Naive thymus-derived CD4-positive, alpha-beta T cell (primary cell): ENCODE measurements around the gene MXD3. TPM values are rescaled to one million over a fixed set of nuclear protein-coding genes. Genes with fewer than 3 reads are reported as not detected.

Source experiments
- ATAC-seq: fragments of 150-1000 bp; cut with Tn5 transposase; 2 replicates; pipeline ENCODE4 v1.10.0; 2021; ENCODE audit warnings: mild to moderate bottlenecking, moderate library complexity
- CTCF ChIA-PET: fragments of 350-600 bp; sonication (Branson Sonifier 250); formaldehyde crosslinking; loops from one replicate; lab custom pipeline; 2021; ENCODE audit warnings: antibody characterized with exemption; lab: Charles Lee
- POLR2A ChIA-PET: fragments of 350-600 bp; sonication (Branson Sonifier 250); formaldehyde crosslinking; loops from one replicate; lab custom pipeline; 2021; ENCODE audit warnings: antibody characterized with exemption, inconsistent platforms; lab: Charles Lee
- DNase-seq, 9 donors: peaks; one replicate each; pipeline versions ENCODE4 v3.0.0 to v3.0.0-alpha.2; 2020 to 2022; ENCODE audit warnings: mixed read lengths in 1 of 9
- H3K27ac ChIP-seq: one replicate; pipeline ENCODE4 v1.7.0; 2013; ENCODE audit warnings: mild to moderate bottlenecking, low read depth, low read length, moderate library complexity
- H3K27me3 ChIP-seq, 2 donors: one replicate each; pipeline ENCODE4 v1.7.0; 2013; ENCODE audit warnings: low read length in 2 of 2, mild to moderate bottlenecking in 2 of 2, moderate library complexity in 2 of 2; ENCODE audit not compliant: control insufficient read depth in 2 of 2, insufficient read depth in 2 of 2
- H3K36me3 ChIP-seq, 3 experiments: 1 replicate in 2 of 3; 2 replicates in 1 of 3; pipeline ENCODE4 v1.7.0; 2013; ENCODE audit warnings: low read length in 3 of 3, mild to moderate bottlenecking in 3 of 3, moderate library complexity in 1 of 3; ENCODE audit not compliant: insufficient read depth in 3 of 3, control insufficient read depth in 2 of 3
- H3K4me1 ChIP-seq, 2 donors: one replicate each; pipeline ENCODE4 v1.7.0; 2013; ENCODE audit warnings: low read length in 2 of 2, mild to moderate bottlenecking in 2 of 2, moderate library complexity in 1 of 2; ENCODE audit not compliant: control insufficient read depth in 2 of 2, insufficient read depth in 2 of 2
- H3K4me3 ChIP-seq: 2 replicates; pipeline ENCODE4 v1.7.0; 2013; ENCODE audit warnings: mild to moderate bottlenecking, low read length
- H3K9me3 ChIP-seq, 3 experiments: 1 replicate in 2 of 3; 2 replicates in 1 of 3; pipeline ENCODE4 v1.7.0; 2013; ENCODE audit warnings: low read length in 3 of 3; ENCODE audit not compliant: control insufficient read depth in 2 of 3
- H3K27ac Mint-ChIP-seq, 9 donors: one replicate each; pipeline ENCODE4 v1.8.0; 2020 to 2022; ENCODE audit warnings: mixed read lengths in 9 of 9, mild to moderate bottlenecking in 8 of 9, moderate library complexity in 5 of 9, inconsistent platforms in 2 of 9
- H3K27me3 Mint-ChIP-seq, 5 donors: one replicate each; pipeline ENCODE4 v1.8.0; 2021 to 2022; ENCODE audit warnings: mixed read lengths in 5 of 5, mild to moderate bottlenecking in 1 of 5
- H3K36me3 Mint-ChIP-seq, 5 donors: one replicate each; pipeline ENCODE4 v1.8.0; 2020 to 2022; ENCODE audit warnings: mixed read lengths in 5 of 5, mild to moderate bottlenecking in 3 of 5, inconsistent platforms in 1 of 5
- H3K4me1 Mint-ChIP-seq, 7 donors: one replicate each; pipeline ENCODE4 v1.8.0; 2020 to 2022; ENCODE audit warnings: mixed read lengths in 7 of 7, mild to moderate bottlenecking in 3 of 7, inconsistent platforms in 1 of 7
- H3K4me3 Mint-ChIP-seq, 10 donors: one replicate each; pipeline ENCODE4 v1.8.0; 2020 to 2022; ENCODE audit warnings: mild to moderate bottlenecking in 10 of 10, mixed read lengths in 10 of 10, moderate library complexity in 6 of 10, inconsistent platforms in 2 of 10
- H3K9me3 Mint-ChIP-seq, 11 donors: one replicate each; pipeline ENCODE4 v1.8.0; 2020 to 2022; ENCODE audit warnings: mixed read lengths in 11 of 11, mild to moderate bottlenecking in 4 of 11, inconsistent platforms in 1 of 11, moderate library complexity in 1 of 11
- intact Hi-C, 2 donors: fragments of 100-400 bp; cut with micrococcal nuclease; formaldehyde crosslinking; loops; one replicate each; pipeline ENCODE4 v1.15.1; 2023
- polyA plus RNA-seq, 2 donors: library from polyadenylated mRNA; unstranded; fragments of 300-500 nt; fragmentation: Illumina TruSeq; gene quantifications; one replicate each; pipeline ENCODE4 v1.2.3, GENCODE V29; 2021
- total RNA-seq, 6 experiments: library from RNA in 5 of 6; stranded (reverse) in 5 of 6; gene quantifications; 1 replicate in 5 of 6; 2 replicates in 1 of 6; pipeline ENCODE4 v1.2.3 and lab custom pipeline; 2021 to 2026

MXD3 gene
- total and polyA plus RNA-seq, 7 experiments from 2014 or later, result 0.63 to 39.8 (median 16.1) TPM

DNA sequence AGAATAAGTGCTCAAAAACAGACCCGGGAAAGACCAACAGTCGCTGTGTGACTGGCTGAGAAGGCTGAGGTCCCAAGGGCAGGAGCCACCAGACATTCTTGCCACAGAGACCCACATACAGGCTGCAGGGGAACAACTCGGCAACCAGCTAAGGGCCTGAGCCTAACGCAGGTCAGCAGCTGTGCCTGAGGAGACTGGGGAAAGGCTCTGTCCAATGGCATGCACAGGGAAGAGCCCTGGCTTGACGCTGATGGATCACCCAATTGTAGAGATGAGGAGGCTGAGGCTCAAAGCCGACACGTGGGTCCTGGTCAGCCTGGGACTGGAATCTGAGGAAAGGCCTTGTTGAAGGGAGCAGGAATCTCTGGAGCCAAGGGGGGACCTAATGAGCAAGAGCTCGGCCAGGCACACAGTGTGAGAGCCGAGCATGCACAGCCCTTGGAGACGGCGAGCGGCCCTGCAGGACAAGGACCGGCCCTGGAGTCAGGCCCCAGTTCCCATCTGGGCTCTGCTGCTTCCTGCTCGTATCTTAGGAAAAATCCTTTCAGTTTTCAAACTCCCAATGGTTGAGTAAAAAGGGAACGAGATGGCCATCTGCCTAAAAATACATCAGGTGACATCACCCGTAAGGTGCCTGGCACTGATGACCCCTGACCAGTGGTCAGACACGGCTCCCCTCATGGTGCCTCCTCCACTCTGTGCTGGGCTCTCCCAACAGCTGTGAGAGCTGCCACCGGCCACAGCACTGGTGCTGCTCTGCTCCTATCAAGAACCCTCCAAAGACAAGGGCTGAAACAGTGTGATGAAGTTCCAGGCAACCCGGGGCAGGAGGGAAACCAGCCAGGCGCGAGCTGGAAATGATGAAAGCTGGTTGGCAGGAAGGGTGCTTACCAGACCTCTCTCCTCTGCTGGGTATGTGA is 23.3 kb upstream of the MXD3 start:
- Mint-ChIP-seq H3K36me3 (peaks cover 23 to 55% (median 26%) of the 10 kb centered on the region in 5 donors), H3K9me3 (peaks cover 0 to 3% (median 0%) of the 10 kb centered on the region in 11 donors), H3K4me3 (no peak overlapping the region), H3K4me1 (peaks cover 8 to 26% (median 13%) of the 10 kb centered on the region in 7 donors), H3K27ac (no peak overlapping the region), H3K27me3 (no peaks in the 10 kb centered on the region)
- CTCF ChIA-PET, result no interaction called here
- intact Hi-C loops, result no loop called here
- Histone ChIP-seq H3K9me3 (no peaks in the 10 kb centered on the region), H3K27ac (no peak overlapping the region), H3K27me3 (no peaks in the 10 kb centered on the region), H3K4me3 (no peak overlapping the region), H3K4me1 (no peaks in the 10 kb centered on the region), H3K36me3 (peaks cover 0 to 100% (median 44%) of the 10 kb centered on the region in 3 experiments)
- ATAC-seq (no peak), DNase-seq (no peak)
- POLR2A ChIA-PET, result no interaction called here

DNA sequence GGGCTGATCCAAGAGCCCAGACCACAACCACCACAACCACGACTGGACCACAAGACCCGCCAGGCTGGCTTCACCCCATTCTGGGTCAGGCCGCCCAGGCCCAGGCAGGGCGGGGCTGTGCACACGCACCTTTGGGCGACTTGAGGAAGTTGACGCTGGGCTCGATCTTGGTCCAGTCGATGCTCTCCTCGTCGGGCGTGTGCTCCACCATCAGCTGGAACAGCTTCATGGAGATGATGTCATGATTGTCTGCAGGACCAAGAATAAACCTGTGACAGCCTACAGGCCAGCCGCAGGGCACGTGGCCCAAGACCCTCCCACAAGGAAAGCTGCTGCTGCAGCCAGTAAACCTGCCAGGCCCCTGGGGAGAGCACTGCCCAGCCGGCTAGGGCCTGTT is 22.5 kb upstream of the MXD3 start:
- Mint-ChIP-seq H3K27me3 (no peaks in the 10 kb centered on the region), H3K4me1 (peaks cover 0 to 27% (median 4%) of the 10 kb centered on the region in 7 donors), H3K36me3 (peaks cover 16 to 54% (median 18%) of the 10 kb centered on the region in 5 donors), H3K9me3 (no peaks in the 10 kb centered on the region), H3K27ac (no peak overlapping the region), H3K4me3 (no peak overlapping the region)
- Histone ChIP-seq H3K9me3 (no peaks in the 10 kb centered on the region), H3K4me1 (no peaks in the 10 kb centered on the region), H3K36me3 (peaks cover 0 to 100% (median 49%) of the 10 kb centered on the region in 3 experiments), H3K27me3 (no peaks in the 10 kb centered on the region), H3K27ac (no peak overlapping the region), H3K4me3 (no peak overlapping the region)
- DNase-seq (no peak), ATAC-seq (no peak)
- CTCF ChIA-PET, result no interaction called here
- intact Hi-C loops, result no loop called here
- POLR2A ChIA-PET, result no interaction called here

DNA sequence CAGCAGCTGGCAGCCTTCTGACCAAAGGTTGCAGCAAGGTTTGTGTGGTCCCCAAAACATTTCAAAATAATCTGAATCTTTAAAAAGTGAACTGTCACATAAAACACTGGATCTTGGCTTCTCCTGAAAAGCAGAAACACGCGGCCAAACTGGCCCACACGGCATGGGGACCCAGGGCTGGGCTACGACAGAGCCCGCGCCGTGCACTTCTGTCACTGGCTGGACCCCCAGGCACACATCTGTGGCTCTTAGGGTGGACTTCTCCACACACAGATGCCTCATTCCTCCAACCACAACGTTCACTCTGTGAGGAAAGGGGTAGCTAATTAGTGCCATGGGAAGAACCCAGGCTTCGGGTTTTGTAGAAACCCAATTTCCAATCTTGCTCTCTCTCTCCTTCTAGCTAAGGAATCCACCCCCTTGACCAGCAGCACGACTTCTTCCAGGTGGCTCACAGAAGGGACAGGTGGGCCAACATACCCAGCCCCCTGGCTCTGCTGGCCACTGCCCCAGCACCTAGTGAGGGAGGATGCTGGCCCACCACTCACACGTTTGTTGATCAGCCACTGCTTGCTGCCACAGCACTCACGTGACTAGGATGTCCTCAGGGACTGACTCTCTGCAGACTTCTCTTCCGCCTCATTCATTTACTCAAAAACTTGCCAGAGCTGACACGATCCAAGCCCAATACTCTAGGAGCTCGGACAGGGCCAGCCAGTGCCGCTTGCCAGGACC is 21.9 kb upstream of the MXD3 start:
- intact Hi-C loops, result no loop called here
- no peak overlapping the region for H3K4me3 Mint-ChIP-seq
- H3K27ac Mint-ChIP-seq, result peak overlapping the region in 2 of 9 donors; percentile 15 to 64
- Histone ChIP-seq H3K4me1 (no peaks in the 10 kb centered on the region), H3K9me3 (no peaks in the 10 kb centered on the region), H3K27ac (no peak overlapping the region), H3K36me3 (peaks cover 0 to 94% (median 49%) of the 10 kb centered on the region in 3 experiments), H3K4me3 (no peak overlapping the region), H3K27me3 (no peaks in the 10 kb centered on the region)
- no peak for ATAC-seq
- H3K27me3 Mint-ChIP-seq, result no peaks in the 10 kb centered on the region
- H3K9me3 Mint-ChIP-seq, result no peaks in the 10 kb centered on the region
- H3K4me1 Mint-ChIP-seq, result peaks cover 0 to 25% (median 4%) of the 10 kb centered on the region in 7 donors
- CTCF ChIA-PET, result no interaction called here
- H3K36me3 Mint-ChIP-seq, result peaks cover 16 to 54% (median 18%) of the 10 kb centered on the region in 5 donors
- no peak for DNase-seq
- POLR2A ChIA-PET, result no interaction called here

DNA sequence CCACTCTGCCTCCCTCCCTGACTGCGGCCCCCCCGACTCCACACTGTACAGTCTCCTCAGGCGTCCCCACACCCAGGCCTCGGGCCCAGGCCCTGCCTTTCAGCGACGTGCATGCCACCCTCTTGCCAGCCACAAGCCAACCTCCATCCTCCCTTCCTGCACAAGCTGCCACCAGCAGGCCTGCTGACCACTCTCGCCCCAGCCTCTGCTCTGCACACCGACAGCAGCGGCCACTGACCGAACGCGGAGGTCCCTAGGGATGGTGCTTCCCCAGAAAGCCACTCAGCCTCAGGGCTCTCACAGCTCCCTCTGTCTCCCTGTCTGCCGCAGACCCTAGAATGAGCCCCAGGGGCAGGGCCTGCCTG is 21.2 kb upstream of the MXD3 start:
- ATAC-seq (no peak), DNase-seq (no peak)
- Mint-ChIP-seq H3K9me3 (no peaks in the 10 kb centered on the region), H3K4me1 (peaks cover 0 to 25% (median 4%) of the 10 kb centered on the region in 7 donors), H3K4me3 (no peak overlapping the region), H3K36me3 (peaks cover 16 to 54% (median 18%) of the 10 kb centered on the region in 5 donors), H3K27ac (no peak overlapping the region), H3K27me3 (no peaks in the 10 kb centered on the region)
- H3K4me1 ChIP-seq, result no peaks in the 10 kb centered on the region
- no peak overlapping the region for H3K4me3 ChIP-seq
- peaks cover 0 to 87% (median 46%) of the 10 kb centered on the region in 3 experiments for H3K36me3 ChIP-seq
- H3K27me3 ChIP-seq, result no peaks in the 10 kb centered on the region
- H3K9me3 ChIP-seq, result no peaks in the 10 kb centered on the region
- no peak overlapping the region for H3K27ac ChIP-seq
- POLR2A ChIA-PET, result interaction anchor here (1.8 kb wide), 1 partner anchor 11 kb away, joined by 4 read pairs; no protein-coding TSS in a partner anchor
- CTCF ChIA-PET, result interaction anchor here (0.6 kb wide), 1 partner anchor 122 kb away, joined by 3 read pairs; no protein-coding TSS in a partner anchor
- intact Hi-C loops, result no loop called here

DNA sequence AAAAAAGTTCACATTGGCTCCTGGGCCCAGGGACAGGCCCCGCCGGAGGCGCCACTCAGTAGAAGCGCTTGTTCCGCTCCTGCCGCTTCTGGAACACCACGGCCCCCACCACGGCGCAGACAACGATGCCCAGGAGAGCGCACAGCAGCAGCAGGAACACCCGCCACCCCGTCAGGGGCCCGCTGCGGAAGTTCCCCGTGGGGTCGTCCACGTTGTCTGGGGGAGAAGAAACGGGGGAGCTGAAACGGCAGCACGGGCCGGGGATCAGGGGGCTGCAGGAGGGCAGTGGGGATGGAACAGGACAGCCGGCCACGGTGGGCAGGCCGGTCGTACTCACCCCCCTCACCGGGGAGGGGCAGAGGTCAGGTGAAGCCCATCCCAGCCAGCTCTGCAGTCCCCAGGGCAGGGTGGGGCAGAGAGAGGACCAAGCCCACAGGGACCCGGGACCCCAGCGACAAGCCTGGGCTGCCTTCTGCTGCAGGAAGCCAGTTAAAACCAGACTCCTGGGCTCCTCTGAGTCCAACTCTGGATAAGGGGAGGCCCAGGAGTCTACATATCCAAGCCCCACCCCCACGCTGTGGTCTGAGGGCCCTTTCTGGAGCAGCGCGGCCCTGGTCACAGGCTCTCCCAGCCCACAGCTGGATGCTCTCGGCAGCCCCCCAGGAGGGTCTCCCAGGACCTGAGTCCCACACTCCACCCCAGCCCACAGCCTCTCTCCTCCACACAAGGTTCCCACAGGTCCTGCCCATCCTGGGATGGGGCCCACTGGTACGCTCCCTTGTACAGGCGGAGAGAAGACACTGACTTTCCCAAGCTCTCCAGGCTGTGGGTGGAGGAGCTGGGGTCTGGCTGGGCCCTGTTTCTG is 20.6 kb upstream of the MXD3 start:
- Histone ChIP-seq H3K27ac (no peak overlapping the region), H3K4me1 (no peaks in the 10 kb centered on the region), H3K4me3 (no peak overlapping the region), H3K27me3 (no peaks in the 10 kb centered on the region), H3K9me3 (no peaks in the 10 kb centered on the region), H3K36me3 (peaks cover 0 to 81% (median 40%) of the 10 kb centered on the region in 3 experiments)
- Mint-ChIP-seq H3K36me3 (peaks cover 16 to 48% (median 18%) of the 10 kb centered on the region in 5 donors), H3K4me1 (peaks cover 0 to 26% (median 7%) of the 10 kb centered on the region in 7 donors), H3K9me3 (no peaks in the 10 kb centered on the region), H3K27me3 (no peaks in the 10 kb centered on the region), H3K4me3 (no peak overlapping the region), H3K27ac (no peak overlapping the region)
- no peak for ATAC-seq
- ChIA-PET POLR2A (interaction anchor here (1.8 kb wide), 1 partner anchor 12 kb away, joined by 4 read pairs; no protein-coding TSS in a partner anchor), CTCF (interaction anchor here (0.6 kb wide), 1 partner anchor 123 kb away, joined by 3 read pairs; no protein-coding TSS in a partner anchor)
- intact Hi-C loops, result no loop called here
- no peak for DNase-seq
